SK-N-SH (cell line): ENCODE measurements around the gene ZNF561.

ENCODE experiments used
- EP300 ChIP-seq, 2 experiments: IDR thresholded peaks; 2 replicates each; pipeline versions ENCODE4 v1.4.0 to v1.6.1; 2012; ENCODE audit warnings: borderline replicate concordance in 1 of 2, low read depth in 1 of 2, low read length in 1 of 2
- MXI1 ChIP-seq: IDR thresholded peaks from 2 replicates; pipeline ENCODE4 v1.6.1; 2012; ENCODE audit warnings: mild to moderate bottlenecking, low read depth, low read length, improper control_type of control experiment
- NRF1 ChIP-seq: IDR thresholded peaks from 2 replicates; pipeline ENCODE4 v1.6.1; 2012; ENCODE audit warnings: low read depth, mild to moderate bottlenecking, low read length
- POLR2AphosphoS5 ChIP-seq: IDR thresholded peaks from 2 replicates; pipeline ENCODE4 v1.6.1; 2012; ENCODE audit warnings: low read depth, low read length
- RCOR1 ChIP-seq: fragments of 150-350 bp; IDR thresholded peaks from 2 replicates; pipeline ENCODE4 v1.6.1; 2017; ENCODE audit warnings: antibody characterized with exemption, low read length
- RFX5 ChIP-seq: IDR thresholded peaks from 2 replicates; pipeline ENCODE4 v1.6.1; 2012; ENCODE audit warnings: mild to moderate bottlenecking, improper control_type of control experiment, low read length
- SIN3A ChIP-seq: IDR thresholded peaks from 2 replicates; pipeline ENCODE4 v1.6.1; 2012; ENCODE audit warnings: low read depth, mild to moderate bottlenecking, low read length, moderate library complexity, borderline replicate concordance
- TAF1 ChIP-seq: IDR thresholded peaks from 2 replicates; pipeline ENCODE4 v1.6.1; 2012; ENCODE audit warnings: low read depth, mild to moderate bottlenecking, low read length, moderate library complexity, borderline replicate concordance
- TCF12 ChIP-seq: IDR thresholded peaks from 2 replicates; pipeline ENCODE4 v1.4.0; 2012
- TF ChIP-seq, protein P1 (sequence below): fragments of 200-600 bp; sonication (generic); IDR thresholded peaks from 2 replicates; pipeline ENCODE4 v1.6.1; 2017; ENCODE audit warnings: antibody characterized with exemption, mild to moderate bottlenecking, moderate library complexity
- TF ChIP-seq, protein P2 (sequence below): IDR thresholded peaks from 2 replicates; pipeline ENCODE4 v1.4.0; 2012; ENCODE audit warnings: low read depth
- TF ChIP-seq, protein P3 (sequence below): IDR thresholded peaks from 2 replicates; pipeline ENCODE4 v1.6.1; 2012; ENCODE audit warnings: mild to moderate bottlenecking, low read depth, low read length, moderate library complexity
- TF ChIP-seq, protein P4 (sequence below): IDR thresholded peaks from 2 replicates; pipeline ENCODE4 v1.4.0; 2012; ENCODE audit warnings: low read depth, borderline replicate concordance

GRCh38 chr19:9570255-9570654 lies 50.8 kb downstream of the ZNF561 start:
- TF ChIP-seq, protein P1, sequence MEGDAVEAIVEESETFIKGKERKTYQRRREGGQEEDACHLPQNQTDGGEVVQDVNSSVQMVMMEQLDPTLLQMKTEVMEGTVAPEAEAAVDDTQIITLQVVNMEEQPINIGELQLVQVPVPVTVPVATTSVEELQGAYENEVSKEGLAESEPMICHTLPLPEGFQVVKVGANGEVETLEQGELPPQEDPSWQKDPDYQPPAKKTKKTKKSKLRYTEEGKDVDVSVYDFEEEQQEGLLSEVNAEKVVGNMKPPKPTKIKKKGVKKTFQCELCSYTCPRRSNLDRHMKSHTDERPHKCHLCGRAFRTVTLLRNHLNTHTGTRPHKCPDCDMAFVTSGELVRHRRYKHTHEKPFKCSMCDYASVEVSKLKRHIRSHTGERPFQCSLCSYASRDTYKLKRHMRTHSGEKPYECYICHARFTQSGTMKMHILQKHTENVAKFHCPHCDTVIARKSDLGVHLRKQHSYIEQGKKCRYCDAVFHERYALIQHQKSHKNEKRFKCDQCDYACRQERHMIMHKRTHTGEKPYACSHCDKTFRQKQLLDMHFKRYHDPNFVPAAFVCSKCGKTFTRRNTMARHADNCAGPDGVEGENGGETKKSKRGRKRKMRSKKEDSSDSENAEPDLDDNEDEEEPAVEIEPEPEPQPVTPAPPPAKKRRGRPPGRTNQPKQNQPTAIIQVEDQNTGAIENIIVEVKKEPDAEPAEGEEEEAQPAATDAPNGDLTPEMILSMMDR, result no peak
- TF ChIP-seq RFX5, result no peak
- no peak for TF ChIP-seq TAF1
- no peak for TF ChIP-seq EP300 (IDR thresholded peaks at IDR 0.05; ENCODE audit: borderline replicate concordance in 1 of 2, low read depth in 1 of 2, low read length in 1 of 2)
- TF ChIP-seq, protein P2, sequence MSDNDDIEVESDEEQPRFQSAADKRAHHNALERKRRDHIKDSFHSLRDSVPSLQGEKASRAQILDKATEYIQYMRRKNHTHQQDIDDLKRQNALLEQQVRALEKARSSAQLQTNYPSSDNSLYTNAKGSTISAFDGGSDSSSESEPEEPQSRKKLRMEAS, result no peak
- no peak for TF ChIP-seq POLR2AphosphoS5
- no peak for TF ChIP-seq TCF12
- TF ChIP-seq, protein P3, sequence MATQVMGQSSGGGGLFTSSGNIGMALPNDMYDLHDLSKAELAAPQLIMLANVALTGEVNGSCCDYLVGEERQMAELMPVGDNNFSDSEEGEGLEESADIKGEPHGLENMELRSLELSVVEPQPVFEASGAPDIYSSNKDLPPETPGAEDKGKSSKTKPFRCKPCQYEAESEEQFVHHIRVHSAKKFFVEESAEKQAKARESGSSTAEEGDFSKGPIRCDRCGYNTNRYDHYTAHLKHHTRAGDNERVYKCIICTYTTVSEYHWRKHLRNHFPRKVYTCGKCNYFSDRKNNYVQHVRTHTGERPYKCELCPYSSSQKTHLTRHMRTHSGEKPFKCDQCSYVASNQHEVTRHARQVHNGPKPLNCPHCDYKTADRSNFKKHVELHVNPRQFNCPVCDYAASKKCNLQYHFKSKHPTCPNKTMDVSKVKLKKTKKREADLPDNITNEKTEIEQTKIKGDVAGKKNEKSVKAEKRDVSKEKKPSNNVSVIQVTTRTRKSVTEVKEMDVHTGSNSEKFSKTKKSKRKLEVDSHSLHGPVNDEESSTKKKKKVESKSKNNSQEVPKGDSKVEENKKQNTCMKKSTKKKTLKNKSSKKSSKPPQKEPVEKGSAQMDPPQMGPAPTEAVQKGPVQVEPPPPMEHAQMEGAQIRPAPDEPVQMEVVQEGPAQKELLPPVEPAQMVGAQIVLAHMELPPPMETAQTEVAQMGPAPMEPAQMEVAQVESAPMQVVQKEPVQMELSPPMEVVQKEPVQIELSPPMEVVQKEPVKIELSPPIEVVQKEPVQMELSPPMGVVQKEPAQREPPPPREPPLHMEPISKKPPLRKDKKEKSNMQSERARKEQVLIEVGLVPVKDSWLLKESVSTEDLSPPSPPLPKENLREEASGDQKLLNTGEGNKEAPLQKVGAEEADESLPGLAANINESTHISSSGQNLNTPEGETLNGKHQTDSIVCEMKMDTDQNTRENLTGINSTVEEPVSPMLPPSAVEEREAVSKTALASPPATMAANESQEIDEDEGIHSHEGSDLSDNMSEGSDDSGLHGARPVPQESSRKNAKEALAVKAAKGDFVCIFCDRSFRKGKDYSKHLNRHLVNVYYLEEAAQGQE, result no peak
- no peak for TF ChIP-seq NRF1
- TF ChIP-seq SIN3A, result no peak
- TF ChIP-seq, protein P4, sequence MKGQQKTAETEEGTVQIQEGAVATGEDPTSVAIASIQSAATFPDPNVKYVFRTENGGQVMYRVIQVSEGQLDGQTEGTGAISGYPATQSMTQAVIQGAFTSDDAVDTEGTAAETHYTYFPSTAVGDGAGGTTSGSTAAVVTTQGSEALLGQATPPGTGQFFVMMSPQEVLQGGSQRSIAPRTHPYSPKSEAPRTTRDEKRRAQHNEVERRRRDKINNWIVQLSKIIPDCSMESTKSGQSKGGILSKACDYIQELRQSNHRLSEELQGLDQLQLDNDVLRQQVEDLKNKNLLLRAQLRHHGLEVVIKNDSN, result no peak
- no peak for TF ChIP-seq RCOR1
- no peak for TF ChIP-seq MXI1
